ENCODE data around the gene RHBDL3. TPM values are rescaled to one million over a fixed set of nuclear protein-coding genes. Genes with fewer than 3 reads are reported as not detected.

Gene RHBDL3
- total RNA-seq, 1 donor from 2014 or later, result 0.50 TPM

- peak; percentile 60 for DNase-seq (ENCODE audit: low spot score, unreplicated experiment)
- no peak overlapping the region for H3K4me3 Mint-ChIP-seq (ENCODE audit: low read depth)
- no peak overlapping the region for H3K27ac Mint-ChIP-seq
- H3K27me3 Mint-ChIP-seq, result peaks cover 14% of the 10 kb centered on the region
- H3K9me3 Mint-ChIP-seq (ENCODE audit: low read depth), result no peaks in the 10 kb centered on the region
- H3K4me1 Mint-ChIP-seq (ENCODE audit: low read depth), result no peaks in the 10 kb centered on the region
- no peaks in the 10 kb centered on the region for H3K36me3 Mint-ChIP-seq (ENCODE audit: insufficient read depth)
- TF ChIP-seq CTCF (IDR thresholded peaks at IDR 0.05; ENCODE audit: unreplicated experiment), result peak; percentile 93
Observed at GRCh38 chr17:32253117-32253611, 12.5 kb upstream of the RHBDL3 start.

GRCh38 chr17:32256012-32256700, 9.5 kb upstream of the RHBDL3 start:
- Mint-ChIP-seq H3K9me3 (ENCODE audit: low read depth) (no peaks in the 10 kb centered on the region), H3K27me3 (peaks cover 36% of the 10 kb centered on the region), H3K36me3 (ENCODE audit: insufficient read depth) (no peaks in the 10 kb centered on the region), H3K4me3 (ENCODE audit: low read depth) (no peak overlapping the region), H3K4me1 (ENCODE audit: low read depth) (peaks cover under 1% of the 10 kb centered on the region), H3K27ac (no peak overlapping the region)
- DNase-seq (ENCODE audit: low spot score, unreplicated experiment), result no peak
- no peak for TF ChIP-seq CTCF (IDR thresholded peaks at IDR 0.05; ENCODE audit: unreplicated experiment)

- H3K27ac Mint-ChIP-seq, result no peak overlapping the region
- no peak for DNase-seq (ENCODE audit: low spot score, unreplicated experiment)
- peaks cover 41% of the 10 kb centered on the region for H3K27me3 Mint-ChIP-seq
- H3K36me3 Mint-ChIP-seq (ENCODE audit: insufficient read depth), result no peaks in the 10 kb centered on the region
- no peak for TF ChIP-seq CTCF (IDR thresholded peaks at IDR 0.05; ENCODE audit: unreplicated experiment)
- H3K4me1 Mint-ChIP-seq (ENCODE audit: low read depth), result peaks cover 3% of the 10 kb centered on the region
- H3K4me3 Mint-ChIP-seq (ENCODE audit: low read depth), result no peak overlapping the region
- no peaks in the 10 kb centered on the region for H3K9me3 Mint-ChIP-seq (ENCODE audit: low read depth)
Observed at GRCh38 chr17:32256701-32257019, 9.0 kb upstream of the RHBDL3 start.

GRCh38 chr17:32258383-32259140, 7.1 kb upstream of the RHBDL3 start:
- Mint-ChIP-seq H3K27me3 (peaks cover 60% of the 10 kb centered on the region), H3K36me3 (ENCODE audit: insufficient read depth) (no peaks in the 10 kb centered on the region), H3K27ac (no peak overlapping the region), H3K4me1 (ENCODE audit: low read depth) (peaks cover 3% of the 10 kb centered on the region), H3K4me3 (ENCODE audit: low read depth) (no peak overlapping the region), H3K9me3 (ENCODE audit: low read depth) (no peaks in the 10 kb centered on the region)
- no peak for DNase-seq (ENCODE audit: low spot score, unreplicated experiment)
- no peak for TF ChIP-seq CTCF (IDR thresholded peaks at IDR 0.05; ENCODE audit: unreplicated experiment)

GRCh38 chr17:32259586-32259985, 6.0 kb upstream of the RHBDL3 start:
- Mint-ChIP-seq H3K27me3 (peaks cover 71% of the 10 kb centered on the region), H3K27ac (no peak overlapping the region), H3K4me3 (ENCODE audit: low read depth) (no peak overlapping the region), H3K9me3 (ENCODE audit: low read depth) (no peaks in the 10 kb centered on the region), H3K4me1 (ENCODE audit: low read depth) (peaks cover 3% of the 10 kb centered on the region), H3K36me3 (ENCODE audit: insufficient read depth) (no peaks in the 10 kb centered on the region)
- TF ChIP-seq CTCF (IDR thresholded peaks at IDR 0.05; ENCODE audit: unreplicated experiment), result no peak
- DNase-seq (ENCODE audit: low spot score, unreplicated experiment), result no peak

Measured in progenitor cell of endocrine pancreas (in vitro differentiated cells).